GM12874 (cell line): ENCODE data around the gene SPTBN4.

Source experiments
- TF ChIP-seq, protein P1 (sequence below): IDR thresholded peaks from 2 replicates; pipeline ENCODE4 v1.5.1; 2011; ENCODE audit warnings: low read depth, mild to moderate bottlenecking, control low read depth, low read length, moderate library complexity; ENCODE audit not compliant: insufficient read depth

The SPTBN4 gene

GRCh38 chr19:40555978-40556689 is 89.3 kb downstream of the SPTBN4 start:
- TF ChIP-seq, protein P1, sequence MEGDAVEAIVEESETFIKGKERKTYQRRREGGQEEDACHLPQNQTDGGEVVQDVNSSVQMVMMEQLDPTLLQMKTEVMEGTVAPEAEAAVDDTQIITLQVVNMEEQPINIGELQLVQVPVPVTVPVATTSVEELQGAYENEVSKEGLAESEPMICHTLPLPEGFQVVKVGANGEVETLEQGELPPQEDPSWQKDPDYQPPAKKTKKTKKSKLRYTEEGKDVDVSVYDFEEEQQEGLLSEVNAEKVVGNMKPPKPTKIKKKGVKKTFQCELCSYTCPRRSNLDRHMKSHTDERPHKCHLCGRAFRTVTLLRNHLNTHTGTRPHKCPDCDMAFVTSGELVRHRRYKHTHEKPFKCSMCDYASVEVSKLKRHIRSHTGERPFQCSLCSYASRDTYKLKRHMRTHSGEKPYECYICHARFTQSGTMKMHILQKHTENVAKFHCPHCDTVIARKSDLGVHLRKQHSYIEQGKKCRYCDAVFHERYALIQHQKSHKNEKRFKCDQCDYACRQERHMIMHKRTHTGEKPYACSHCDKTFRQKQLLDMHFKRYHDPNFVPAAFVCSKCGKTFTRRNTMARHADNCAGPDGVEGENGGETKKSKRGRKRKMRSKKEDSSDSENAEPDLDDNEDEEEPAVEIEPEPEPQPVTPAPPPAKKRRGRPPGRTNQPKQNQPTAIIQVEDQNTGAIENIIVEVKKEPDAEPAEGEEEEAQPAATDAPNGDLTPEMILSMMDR, result no peak

GRCh38 chr19:40556953-40557530 is 90.2 kb downstream of the SPTBN4 start:
- TF ChIP-seq, protein P1, result no peak

GRCh38 chr19:40559394-40559793 is 92.6 kb downstream of the SPTBN4 start:
- TF ChIP-seq, protein P1, result no peak

DNA sequence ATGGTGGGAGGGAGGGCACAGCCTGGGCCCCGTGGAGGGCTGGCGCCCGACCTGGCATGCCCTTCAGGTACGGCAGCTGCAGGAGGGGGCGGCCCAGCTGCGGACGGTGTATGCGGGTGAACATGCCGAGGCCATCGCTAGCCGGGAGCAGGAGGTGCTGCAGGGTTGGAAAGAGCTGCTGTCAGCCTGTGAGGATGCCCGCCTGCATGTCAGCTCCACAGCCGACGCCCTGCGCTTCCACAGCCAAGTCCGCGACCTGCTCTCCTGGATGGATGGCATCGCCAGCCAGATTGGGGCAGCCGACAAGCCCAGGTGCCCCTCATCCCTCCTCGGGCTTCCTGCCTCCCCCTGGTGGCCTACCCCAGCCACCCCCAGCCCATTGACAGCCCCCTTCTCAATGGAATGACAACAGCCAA is 93.3 kb downstream of the SPTBN4 start:
- TF ChIP-seq, protein P1, result no peak

DNA sequence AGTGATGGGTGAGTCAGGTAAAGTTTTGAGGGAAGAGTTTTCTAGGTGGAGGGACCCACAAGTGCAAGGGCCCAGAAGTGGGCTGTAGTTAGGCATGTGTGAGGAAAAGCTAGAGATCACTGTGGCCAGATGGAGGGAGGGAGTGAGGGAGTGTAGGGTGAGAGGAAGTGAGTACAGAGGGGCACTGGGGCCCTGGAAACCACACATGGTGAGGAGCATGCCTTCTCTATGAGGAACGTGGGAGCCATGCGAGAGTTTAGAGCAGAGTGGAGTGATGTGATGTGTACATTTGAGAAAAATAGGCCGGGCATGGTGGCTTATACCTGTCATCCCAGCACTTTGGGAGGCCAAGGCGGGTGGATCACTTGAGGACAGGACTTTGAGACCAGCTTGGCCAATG is 95.1 kb downstream of the SPTBN4 start:
- TF ChIP-seq, protein P1, result no peak

GRCh38 chr19:40565355-40565754 is 98.6 kb downstream of the SPTBN4 start:
- TF ChIP-seq, protein P1, result no peak

GRCh38 chr19:40565910-40566495 is 99.2 kb downstream of the SPTBN4 start:
- TF ChIP-seq, protein P1, result no peak
